GM19035 (cell line): ENCODE data around the gene DTX2.
"Not testable (repeated sequence)": the region's sequence is repeated elsewhere in the genome, so short reads cannot be mapped to it uniquely, and the experiment has no call there.

Source experiments
- ATAC-seq: cut with Tn5 transposase; IDR thresholded peaks from one replicate; pipeline ENCODE4 v1.9.1; 2021; ENCODE audit not compliant: unreplicated experiment

The DTX2 gene

GRCh38 chr7:76485822-76486610 is 24.5 kb downstream of the DTX2 start:
- ATAC-seq: peak; percentile 12

- ATAC-seq: peak; percentile 99
Observed at GRCh38 chr7:76486618-76487017, 25.1 kb downstream of the DTX2 start.

- not testable (repeated sequence) for ATAC-seq
Observed at GRCh38 chr7:76487969-76488368, 26.5 kb downstream of the DTX2 start.

GRCh38 chr7:76492139-76492538 is 30.6 kb downstream of the DTX2 start:
- ATAC-seq: not testable (repeated sequence)

GRCh38 chr7:76495717-76496116 is 34.2 kb downstream of the DTX2 start:
- not testable (repeated sequence) for ATAC-seq

- ATAC-seq: not testable (repeated sequence)
Observed at GRCh38 chr7:76497918-76498582, 36.5 kb downstream of the DTX2 start.

GRCh38 chr7:76498583-76499200 is 37.2 kb downstream of the DTX2 start:
- ATAC-seq: not testable (repeated sequence)

- ATAC-seq: not testable (repeated sequence)
Observed at GRCh38 chr7:76499201-76499923, 37.9 kb downstream of the DTX2 start.

- not testable (repeated sequence) for ATAC-seq
Observed at GRCh38 chr7:76499924-76500241, 38.4 kb downstream of the DTX2 start.

- not testable (repeated sequence) for ATAC-seq
Observed at GRCh38 chr7:76502224-76502623, 40.7 kb downstream of the DTX2 start.

GRCh38 chr7:76502836-76503235 is 41.3 kb downstream of the DTX2 start:
- not testable (repeated sequence) for ATAC-seq

- ATAC-seq: not testable (repeated sequence)
Observed at GRCh38 chr7:76503244-76503643, 41.7 kb downstream of the DTX2 start.

- not testable (repeated sequence) for ATAC-seq
Observed at GRCh38 chr7:76504351-76505167, 43.0 kb downstream of the DTX2 start.

- no peak for ATAC-seq
Observed at GRCh38 chr7:76505168-76506080, 43.9 kb downstream of the DTX2 start.

- no peak for ATAC-seq
Observed at GRCh38 chr7:76506081-76506440, 44.6 kb downstream of the DTX2 start.

GRCh38 chr7:76506643-76507042 is 45.1 kb downstream of the DTX2 start:
- not testable (repeated sequence) for ATAC-seq

- no peak for ATAC-seq
Observed at GRCh38 chr7:76507723-76508406, 46.4 kb downstream of the DTX2 start.

- ATAC-seq: no peak
Observed at GRCh38 chr7:76509931-76510877, 48.7 kb downstream of the DTX2 start, which contains the start of gene UPK3B. Gene UPK3B, plus strand, starts transcription at chr7:76510552. Its CDS starts 101 bp downstream, at chr7:76510653.
